MM.1S (cell line): ENCODE results near the gene LYPD5.
A peak's percentile ranks its signal among the peaks of the same experiment; 100 is the strongest.
"Not testable (repeated sequence)": the region's sequence is repeated elsewhere in the genome, so short reads cannot be mapped to it uniquely, and the experiment has no call there.

Experiments
- DNase-seq: peaks from one replicate; pipeline ENCODE4 v3.0.0-alpha.2; 2015
- H2AFZ ChIP-seq: fragments of 300-600 bp; sonication (generic); 2 replicates; pipeline ENCODE4 v1.6.0; 2016; ENCODE audit warnings: antibody characterized with exemption, low read length
- H3F3A ChIP-seq: fragments of 300-600 bp; sonication (generic); 2 replicates; pipeline ENCODE4 v1.6.1; 2016; ENCODE audit warnings: mild to moderate bottlenecking, antibody characterized with exemption, low read length, moderate library complexity, mixed read lengths; ENCODE audit not compliant: insufficient read depth
- H3K27ac ChIP-seq: fragments of 300-600 bp; sonication (generic); 2 replicates; pipeline ENCODE4 v1.5.1; 2016; ENCODE audit warnings: mild to moderate bottlenecking, low read length
- H3K27me3 ChIP-seq: fragments of 300-600 bp; sonication (generic); replicated peaks from 2 replicates; pipeline ENCODE4 v1.6.0; 2016; ENCODE audit warnings: low read length; ENCODE audit not compliant: insufficient read depth
- H3K36me3 ChIP-seq: fragments of 300-600 bp; sonication (generic); replicated peaks from 2 replicates; pipeline ENCODE4 v1.6.1; 2016; ENCODE audit warnings: mild to moderate bottlenecking, low read length, mixed read lengths; ENCODE audit not compliant: insufficient read depth
- H3K4me1 ChIP-seq: fragments of 300-600 bp; sonication (generic); 2 replicates; pipeline ENCODE4 v1.6.1; 2016; ENCODE audit warnings: low read length, mixed read lengths
- H3K4me2 ChIP-seq: fragments of 300-600 bp; sonication (generic); 2 replicates; pipeline ENCODE4 v1.6.0; 2016; ENCODE audit warnings: low read depth, low read length
- H3K4me3 ChIP-seq: fragments of 300-600 bp; sonication (generic); 2 replicates; pipeline ENCODE4 v1.5.1; 2016; ENCODE audit warnings: low read length, mixed read lengths
- H3K79me2 ChIP-seq: fragments of 300-600 bp; sonication (generic); 2 replicates; pipeline ENCODE4 v1.6.1; 2016; ENCODE audit warnings: mixed run types, low read length, mixed read lengths
- H3K9ac ChIP-seq: fragments of 300-600 bp; sonication (generic); 2 replicates; pipeline ENCODE4 v1.6.1; 2016; ENCODE audit warnings: low read length, mixed read lengths
- H3K9me2 ChIP-seq: fragments of 300-600 bp; sonication (generic); replicated peaks from 2 replicates; pipeline ENCODE4 v1.6.1; 2016; ENCODE audit warnings: mild to moderate bottlenecking, low read length, mixed read lengths; ENCODE audit not compliant: insufficient read depth
- H3K9me3 ChIP-seq: fragments of 300-600 bp; sonication (generic); replicated peaks from 2 replicates; pipeline ENCODE4 v1.6.1; 2016; ENCODE audit warnings: mild to moderate bottlenecking, low read length, mixed read lengths; ENCODE audit not compliant: insufficient read depth
- H4K20me1 ChIP-seq: fragments of 300-600 bp; sonication (generic); 2 replicates; pipeline ENCODE4 v1.6.1; 2016; ENCODE audit warnings: mild to moderate bottlenecking, low read length, moderate library complexity, mixed read lengths; ENCODE audit not compliant: insufficient read depth
- CTCF ChIP-seq: fragments of 300-600 bp; sonication (generic); IDR thresholded peaks from 2 replicates; pipeline ENCODE4 v1.5.1; 2016; ENCODE audit warnings: antibody characterized with exemption, low read length, mixed read lengths
- EZH2 ChIP-seq: fragments of 300-600 bp; sonication (generic); optimal IDR thresholded peaks from 2 replicates; pipeline ENCODE3; 2017; ENCODE audit warnings: low read depth, mild to moderate bottlenecking, antibody characterized with exemption, low read length, mixed read lengths
- EZH2phosphoT487 ChIP-seq: fragments of 300-600 bp; sonication (generic); IDR thresholded peaks from 2 replicates; pipeline ENCODE4 v1.6.1; 2018; ENCODE audit warnings: antibody characterized with exemption, low read length

Gene LYPD5

GRCh38 chr19:43809762-43810696 is 7.8 kb upstream of the LYPD5 start:
- Histone ChIP-seq H2AFZ (no peak overlapping the region), H3K79me2 (no peaks in the 10 kb centered on the region), H3F3A (no peaks in the 10 kb centered on the region), H3K27ac (no peak overlapping the region), H3K27me3 (no peaks in the 10 kb centered on the region; the same call in 1 of the 2 replicates), H3K9me2 (no peaks in the 10 kb centered on the region), H3K9ac (no peak overlapping the region), H3K4me3 (no peak overlapping the region), H4K20me1 (no peaks in the 10 kb centered on the region), H3K4me2 (no peak overlapping the region), H3K9me3 (no peaks in the 10 kb centered on the region), H3K36me3 (no peaks in the 10 kb centered on the region), H3K4me1 (no peaks in the 10 kb centered on the region)
- no peak for TF ChIP-seq EZH2
- TF ChIP-seq CTCF = peak; percentile 72
- TF ChIP-seq EZH2phosphoT487 = no peak
- DNase-seq = peak; percentile 75

- no peak overlapping the region for H3K4me3 ChIP-seq
- H3K4me2 ChIP-seq = no peak overlapping the region
- H3K27ac ChIP-seq = no peak overlapping the region
- no peak for DNase-seq
- no peaks in the 10 kb centered on the region for H4K20me1 ChIP-seq
- H3K36me3 ChIP-seq = no peaks in the 10 kb centered on the region
- no peaks in the 10 kb centered on the region for H3K79me2 ChIP-seq
- H3K9me3 ChIP-seq = no peaks in the 10 kb centered on the region
- TF ChIP-seq CTCF = no peak
- TF ChIP-seq EZH2phosphoT487 = no peak
- no peak overlapping the region for H3K9ac ChIP-seq
- H3K27me3 ChIP-seq = no peaks in the 10 kb centered on the region; the same call in 1 of the 2 replicates
- no peak overlapping the region for H2AFZ ChIP-seq
- no peaks in the 10 kb centered on the region for H3K4me1 ChIP-seq
- no peaks in the 10 kb centered on the region for H3K9me2 ChIP-seq
- no peaks in the 10 kb centered on the region for H3F3A ChIP-seq
These were observed 5.4 kb upstream of the LYPD5 start for GRCh38 chr19:43807651-43808050.

- H3K9me2 ChIP-seq = no peaks in the 10 kb centered on the region
These were observed 4.6 kb upstream of the LYPD5 start for GRCh38 chr19:43806848-43807247.

GRCh38 chr19:43806401-43806800 is 4.2 kb upstream of the LYPD5 start:
- not testable (repeated sequence) for H2AFZ ChIP-seq, H3F3A ChIP-seq, H3K9me3 ChIP-seq, H3K4me1 ChIP-seq, H3K4me3 ChIP-seq, H3K79me2 ChIP-seq, H3K9ac ChIP-seq, H4K20me1 ChIP-seq, DNase-seq, H3K27ac ChIP-seq, H3K36me3 ChIP-seq, H3K27me3 ChIP-seq, H3K4me2 ChIP-seq, H3K9me2 ChIP-seq

More at GRCh38 chr19:43806848-43807247, 4.6 kb upstream of the LYPD5 start:
- DNase-seq = no peak
- no peak for TF ChIP-seq CTCF
- no peak for TF ChIP-seq EZH2phosphoT487
- TF ChIP-seq EZH2 = no peak
- H3K4me2 ChIP-seq = no peak overlapping the region
- H2AFZ ChIP-seq = no peak overlapping the region
- no peak overlapping the region; the same call in 1 of the 2 replicates for H3K27ac ChIP-seq
- no peaks in the 10 kb centered on the region for H3K36me3 ChIP-seq
- no peaks in the 10 kb centered on the region; the same call in 1 of the 2 replicates for H3K27me3 ChIP-seq
- H3K79me2 ChIP-seq = no peaks in the 10 kb centered on the region
- H3K4me3 ChIP-seq = no peak overlapping the region
- no peaks in the 10 kb centered on the region for H3K4me1 ChIP-seq
- H3K9ac ChIP-seq = no peak overlapping the region
- H3F3A ChIP-seq = no peaks in the 10 kb centered on the region
- H4K20me1 ChIP-seq = no peaks in the 10 kb centered on the region
- no peaks in the 10 kb centered on the region for H3K9me3 ChIP-seq
